DND-41 (cell line): ENCODE data around the gene GPC6.

Experiments used
- ATAC-seq: fragments of 200-7000 bp; cut with Tn5 transposase; 3 replicates; pipeline ENCODE4 v1.9.1; 2021; ENCODE audit warnings: low read depth; ENCODE audit not compliant: insufficient read depth
- DNase-seq: peaks from one replicate; pipeline ENCODE4 v3.0.0-alpha.2; 2020
- H2AFZ ChIP-seq: 2 replicates; pipeline ENCODE4 v1.6.0; 2012; ENCODE audit warnings: low read depth, low read length
- H3K27ac ChIP-seq: 2 replicates; pipeline ENCODE4 v1.5.1; 2012; ENCODE audit warnings: low read length, inconsistent platforms
- H3K27me3 ChIP-seq: fragments of 200-600 bp; sonication (generic); 2 replicates; pipeline ENCODE4 v1.6.0; 2012; ENCODE audit warnings: low read length, mild to moderate bottlenecking, inconsistent platforms; ENCODE audit not compliant: insufficient read depth, poor library complexity
- H3K36me3 ChIP-seq: 2 replicates; pipeline ENCODE4 v1.5.1; 2012; ENCODE audit warnings: low read length, inconsistent platforms; ENCODE audit not compliant: insufficient read depth
- H3K4me1 ChIP-seq: 2 replicates; pipeline ENCODE4 v1.5.1; 2012; ENCODE audit warnings: mild to moderate bottlenecking, low read length; ENCODE audit not compliant: insufficient read depth
- H3K4me2 ChIP-seq: 2 replicates; pipeline ENCODE4 v1.6.0; 2012; ENCODE audit warnings: mild to moderate bottlenecking, moderate library complexity, low read length, inconsistent platforms; ENCODE audit not compliant: insufficient read depth
- H3K4me3 ChIP-seq, 2 experiments: fragments of 200-600 bp in 1 of 2; shearing (Covaris generic) in 1 of 2; 2 replicates each; pipeline ENCODE4 v1.5.1; 2012 to 2016; ENCODE audit warnings: inconsistent platforms in 2 of 2, low read length in 2 of 2, mild to moderate bottlenecking in 2 of 2, low read depth in 1 of 2, moderate library complexity in 1 of 2
- H3K79me2 ChIP-seq: 2 replicates; pipeline ENCODE4 v1.6.0; 2012; ENCODE audit warnings: low read length, inconsistent platforms; ENCODE audit not compliant: insufficient read depth
- H3K9ac ChIP-seq: 2 replicates; pipeline ENCODE4 v1.6.0; 2012; ENCODE audit warnings: low read depth, mild to moderate bottlenecking, inconsistent platforms, low read length, moderate library complexity
- H3K9me3 ChIP-seq: 2 replicates; pipeline ENCODE4 v1.5.1; 2012; ENCODE audit warnings: low read length, moderate library complexity, mild to moderate bottlenecking, inconsistent platforms; ENCODE audit not compliant: insufficient read depth, severe bottlenecking
- H4K20me1 ChIP-seq: 2 replicates; pipeline ENCODE4 v1.6.0; 2012; ENCODE audit warnings: low read length; ENCODE audit not compliant: insufficient read depth
- CTCF ChIP-seq: IDR thresholded peaks from 2 replicates; pipeline ENCODE4 v1.5.1; 2012; ENCODE audit warnings: borderline replicate concordance, low read length, moderate library complexity, mild to moderate bottlenecking; ENCODE audit not compliant: poor library complexity, severe bottlenecking; ENCODE audit errors: extremely low read depth
- EZH2 ChIP-seq: IDR thresholded peaks from 3 replicates; pipeline ENCODE4 v1.6.1; 2012; ENCODE audit warnings: borderline replicate concordance, low read depth, mild to moderate bottlenecking, moderate library complexity, low read length, inconsistent platforms; ENCODE audit not compliant: severe bottlenecking

The GPC6 gene

DNA sequence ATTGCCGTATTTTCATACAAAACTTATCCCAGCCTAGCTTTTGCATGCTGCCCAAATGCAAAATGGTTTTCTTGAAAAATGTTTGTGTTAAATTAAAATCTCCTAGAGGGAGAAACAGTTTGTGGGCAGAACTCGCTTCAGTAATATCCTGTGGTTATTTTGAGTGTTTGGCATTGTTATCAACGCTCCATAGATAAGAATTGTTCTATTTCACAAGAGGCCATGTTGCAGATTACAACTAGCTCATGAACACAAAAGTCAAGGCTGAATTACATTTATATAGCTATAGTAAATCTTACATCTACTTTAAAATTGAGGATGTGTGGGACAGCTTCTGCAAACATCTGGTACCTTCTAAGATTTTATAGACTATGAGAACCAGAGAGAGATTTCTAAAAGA is 805.0 kb downstream of the GPC6 start:
- no peak overlapping the region for H3K27ac ChIP-seq
- no peaks in the 10 kb centered on the region for H3K36me3 ChIP-seq
- H3K4me2 ChIP-seq, result no peak overlapping the region
- H3K27me3 ChIP-seq, result no peaks in the 10 kb centered on the region
- H3K9me3 ChIP-seq, result no peaks in the 10 kb centered on the region
- no peaks in the 10 kb centered on the region for H3K79me2 ChIP-seq
- H4K20me1 ChIP-seq, result no peaks in the 10 kb centered on the region
- DNase-seq (no peak), ATAC-seq (no peak)
- H2AFZ ChIP-seq, result no peak overlapping the region
- no peaks in the 10 kb centered on the region for H3K4me1 ChIP-seq
- H3K9ac ChIP-seq, result no peak overlapping the region
- TF ChIP-seq EZH2, result no peak
- TF ChIP-seq CTCF, result no peak
- H3K4me3 ChIP-seq, result no peak overlapping the region

GRCh38 chr13:94033098-94033497 is 806.5 kb downstream of the GPC6 start:
- TF ChIP-seq CTCF (no peak), EZH2 (no peak)
- H3K9ac ChIP-seq, result no peak overlapping the region
- no peak for DNase-seq

DNA sequence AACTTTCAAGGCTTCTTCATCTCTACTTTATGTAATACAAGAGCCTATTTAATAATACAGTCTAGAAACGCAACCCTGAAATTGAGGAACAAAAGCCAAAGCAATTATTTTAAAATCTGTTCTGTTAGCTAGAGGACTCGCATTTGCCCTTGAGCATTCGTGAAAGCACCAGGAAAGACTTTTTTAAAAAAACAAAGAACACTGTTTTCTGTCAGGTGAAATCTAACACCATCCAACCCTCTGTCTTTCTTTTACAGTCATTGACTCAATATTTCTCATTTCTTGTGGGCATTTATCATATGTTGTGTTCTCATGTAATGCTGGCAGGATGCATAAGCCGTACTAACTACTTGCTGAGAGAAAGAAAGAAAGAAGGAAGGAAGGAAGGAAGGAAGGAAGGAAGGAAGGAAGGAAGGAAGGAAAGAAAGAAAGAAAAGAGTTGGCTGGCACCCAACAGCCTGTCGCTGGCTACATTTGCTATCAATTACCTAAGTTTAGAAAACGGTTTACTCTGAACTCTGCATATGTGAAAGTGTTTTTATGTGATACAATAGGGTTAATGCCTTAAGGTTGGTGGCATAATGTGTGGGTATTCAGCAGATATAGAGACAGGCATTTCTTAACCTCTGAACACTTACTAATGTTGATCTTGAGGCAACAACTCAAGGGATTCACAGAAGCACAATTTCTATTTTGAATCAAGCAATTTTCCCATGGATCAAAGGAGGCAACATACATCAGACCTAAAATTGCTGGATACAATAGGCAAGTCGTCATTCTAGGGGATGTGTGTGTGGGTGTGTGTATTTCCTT is 807.4 kb downstream of the GPC6 start:
- Histone ChIP-seq H3K79me2 (no peaks in the 10 kb centered on the region), H3K27ac (no peak overlapping the region), H3K4me1 (no peaks in the 10 kb centered on the region), H3K4me2 (no peak overlapping the region), H3K9ac (no peak overlapping the region), H2AFZ (no peak overlapping the region), H3K4me3 (no peak overlapping the region), H3K36me3 (no peaks in the 10 kb centered on the region), H3K27me3 (no peaks in the 10 kb centered on the region), H4K20me1 (no peaks in the 10 kb centered on the region), H3K9me3 (no peaks in the 10 kb centered on the region)
- no peak for TF ChIP-seq CTCF
- TF ChIP-seq EZH2, result no peak
- DNase-seq, result no peak
- ATAC-seq, result no peak

More at GRCh38 chr13:94033098-94033497, 806.5 kb downstream of the GPC6 start:
- Histone ChIP-seq H3K4me1 (no peaks in the 10 kb centered on the region), H3K36me3 (no peaks in the 10 kb centered on the region), H3K79me2 (no peaks in the 10 kb centered on the region), H3K9me3 (no peaks in the 10 kb centered on the region), H2AFZ (no peak overlapping the region), H3K4me3 (no peak overlapping the region), H3K27ac (no peak overlapping the region), H4K20me1 (no peaks in the 10 kb centered on the region), H3K27me3 (no peaks in the 10 kb centered on the region), H3K4me2 (no peak overlapping the region)
- ATAC-seq, result no peak
